Smooth muscle cell (in vitro differentiated cells): ENCODE results near the gene GTPBP2. TPM values are rescaled to one million over a fixed set of nuclear protein-coding genes. Genes with fewer than 3 reads are reported as not detected.

Experiments
- DNase-seq: peaks from one replicate; lab custom pipeline; 2025; ENCODE audit not compliant: unreplicated experiment; lab: John Stamatoyannopoulos, UW
- H2AFZ ChIP-seq: fragments of 200-600 bp; sonication (generic); 2 replicates; pipeline ENCODE4 v1.6.0; 2016; ENCODE audit warnings: antibody characterized with exemption, low read depth, mild to moderate bottlenecking
- H3F3A ChIP-seq: fragments of 200-600 bp; sonication (generic); 2 replicates; pipeline ENCODE4 v1.6.0; 2017; ENCODE audit warnings: antibody characterized with exemption, low read depth
- H3K27ac ChIP-seq: fragments of 200-600 bp; sonication (generic); 2 replicates; pipeline ENCODE4 v1.5.1; 2016; ENCODE audit warnings: low read depth, mild to moderate bottlenecking
- H3K27me3 ChIP-seq: fragments of 200-600 bp; sonication (generic); 2 replicates; pipeline ENCODE4 v1.6.1; 2016; ENCODE audit warnings: low read depth, mild to moderate bottlenecking
- H3K36me3 ChIP-seq: fragments of 200-600 bp; sonication (generic); 2 replicates; pipeline ENCODE4 v1.5.1; 2016; ENCODE audit warnings: low read depth
- H3K4me1 ChIP-seq: fragments of 200-600 bp; sonication (generic); 2 replicates; pipeline ENCODE4 v1.5.1; 2016; ENCODE audit warnings: low read depth
- H3K4me2 ChIP-seq: fragments of 200-600 bp; sonication (generic); 2 replicates; pipeline ENCODE4 v1.6.0; 2016; ENCODE audit warnings: mild to moderate bottlenecking
- H3K4me3 ChIP-seq: fragments of 200-600 bp; sonication (generic); 2 replicates; pipeline ENCODE4 v1.5.1; 2016; ENCODE audit warnings: mild to moderate bottlenecking
- H3K79me2 ChIP-seq: fragments of 200-600 bp; sonication (generic); 2 replicates; pipeline ENCODE4 v1.6.0; 2016; ENCODE audit warnings: low read depth, mild to moderate bottlenecking
- H3K9ac ChIP-seq: fragments of 200-600 bp; sonication (generic); 2 replicates; pipeline ENCODE4 v1.6.0; 2016; ENCODE audit warnings: low read depth
- H3K9me3 ChIP-seq: fragments of 200-600 bp; sonication (generic); replicated peaks from 2 replicates; pipeline ENCODE4 v1.5.1; 2016; ENCODE audit warnings: low read depth
- H4K20me1 ChIP-seq: fragments of 200-600 bp; sonication (generic); 2 replicates; pipeline ENCODE4 v1.6.0; 2016; ENCODE audit warnings: low read depth
- CTCF ChIP-seq: fragments of 200-600 bp; sonication (generic); IDR thresholded peaks from 2 replicates; pipeline ENCODE4 v1.5.1; 2017; ENCODE audit warnings: borderline replicate concordance, mild to moderate bottlenecking, antibody characterized with exemption; ENCODE audit not compliant: insufficient read depth, poor library complexity, severe bottlenecking
- WGBS: methylation state at CpG from one replicate; pipeline ENCODE4 v1.1.7; 2016; ENCODE audit warnings: low lambda C conversion rate; 5-methylcytosine and 5-hydroxymethylcytosine counted together
- polyA plus RNA-seq: library from polyadenylated mRNA; unstranded; fragments of >200 nt; fragmentation: Nextera tagmentation; extraction: Ambion mirVana; gene quantifications from 2 replicates; pipeline ENCODE4 v1.2.1, GENCODE V29; 2016
- total RNA-seq: library from RNA; depleted of rRNA; stranded (reverse); fragments of >200 nt; gene quantifications from 2 replicates; pipeline ENCODE4 v1.2.3, GENCODE V29; 2014

Gene GTPBP2
- total and polyA plus RNA-seq, 2 experiments from 2014 or later = 18.3 to 53.7 TPM

- peaks cover 10% of the 10 kb centered on the region for H3K36me3 ChIP-seq
- H4K20me1 ChIP-seq = no peaks in the 10 kb centered on the region
- no peaks in the 10 kb centered on the region for H3K27me3 ChIP-seq
- H3F3A ChIP-seq = no peaks in the 10 kb centered on the region
- H3K4me2 ChIP-seq = no peak overlapping the region
- no peak for DNase-seq
- no peak overlapping the region for H2AFZ ChIP-seq
- H3K4me1 ChIP-seq = peaks cover 12% of the 10 kb centered on the region
- no peaks in the 10 kb centered on the region for H3K9me3 ChIP-seq
- WGBS = 84% methylated on average over 5 of the region's 5 CpGs
- TF ChIP-seq CTCF = no peak
- peak overlapping the region; percentile 61 for H3K27ac ChIP-seq
- no peak overlapping the region for H3K4me3 ChIP-seq
- H3K9ac ChIP-seq = no peak overlapping the region
- H3K79me2 ChIP-seq = peaks cover 19% of the 10 kb centered on the region
Measured at GRCh38 chr6:43570876-43571441, 58.1 kb downstream of the GTPBP2 start.

Other genes starting within 250 kb of the GTPBP2 start
- 11.2 and 12.5 TPM in 2 replicates for gene ABCC10, start 201.7 kb downstream of the GTPBP2 start, total RNA-seq
- gene ABCC10, start 201.7 kb downstream of the GTPBP2 start, polyA plus RNA-seq = 17.8 and 35.0 TPM in 2 replicates
- 0.27 and 2.0 TPM in 2 replicates for gene DLK2, start 173.7 kb downstream of the GTPBP2 start, total RNA-seq
- 3.7 and 3.8 TPM in 2 replicates for gene DLK2, start 173.7 kb downstream of the GTPBP2 start, polyA plus RNA-seq
- gene TJAP1, start 151.7 kb downstream of the GTPBP2 start, total RNA-seq = 9.3 and 25.5 TPM in 2 replicates
- 13.5 and 15.3 TPM in 2 replicates for gene TJAP1, start 151.7 kb downstream of the GTPBP2 start, polyA plus RNA-seq
- 0.09 and 2.1 TPM in 2 replicates for gene LRRC73, start 118.9 kb downstream of the GTPBP2 start, total RNA-seq
- gene LRRC73, start 118.9 kb downstream of the GTPBP2 start, polyA plus RNA-seq = 1.8 and 2.2 TPM in 2 replicates
- 145 and 199 TPM in 2 replicates for gene YIPF3, start 112.3 kb downstream of the GTPBP2 start, total RNA-seq
- 181 and 182 TPM in 2 replicates for gene YIPF3, start 112.3 kb downstream of the GTPBP2 start, polyA plus RNA-seq
- 27.0 and 33.4 TPM in 2 replicates for gene POLR1C, start 112.2 kb downstream of the GTPBP2 start, total RNA-seq
- 21.0 and 39.8 TPM in 2 replicates for gene POLR1C, start 112.2 kb downstream of the GTPBP2 start, polyA plus RNA-seq
- gene XPO5, start 53.2 kb downstream of the GTPBP2 start, total RNA-seq = 20.0 and 31.9 TPM in 2 replicates
- gene XPO5, start 53.2 kb downstream of the GTPBP2 start, polyA plus RNA-seq = 10.9 and 11.7 TPM in 2 replicates
- gene POLH, start 53.1 kb downstream of the GTPBP2 start, total RNA-seq = 13.3 and 16.8 TPM in 2 replicates
- gene POLH, start 53.1 kb downstream of the GTPBP2 start, polyA plus RNA-seq = 8.4 and 18.2 TPM in 2 replicates
- gene MAD2L1BP, start 6.6 kb upstream of the GTPBP2 start, total RNA-seq = 50.3 and 53.1 TPM in 2 replicates
- 40.3 and 42.0 TPM in 2 replicates for gene MAD2L1BP, start 6.6 kb upstream of the GTPBP2 start, polyA plus RNA-seq
- 0.76 and 1.9 TPM in 2 replicates for gene RSPH9, start 15.8 kb upstream of the GTPBP2 start, total RNA-seq
- 2.5 and 3.4 TPM in 2 replicates for gene RSPH9, start 15.8 kb upstream of the GTPBP2 start, polyA plus RNA-seq
- gene MRPS18A, start 58.5 kb upstream of the GTPBP2 start, total RNA-seq = 30.9 and 40.4 TPM in 2 replicates
- 59.9 and 73.7 TPM in 2 replicates for gene MRPS18A, start 58.5 kb upstream of the GTPBP2 start, polyA plus RNA-seq
- gene VEGFA, start 140.9 kb upstream of the GTPBP2 start, total RNA-seq = 120 and 136 TPM in 2 replicates
- gene VEGFA, start 140.9 kb upstream of the GTPBP2 start, polyA plus RNA-seq = 116 and 143 TPM in 2 replicates